Fibroblast of the aortic adventitia (primary cell): ENCODE results near the gene SUV39H2. TPM values are rescaled to one million over a fixed set of nuclear protein-coding genes. Genes with fewer than 3 reads are reported as not detected.
"Not testable (repeated sequence)": the region's sequence is repeated elsewhere in the genome, so short reads cannot be mapped to it uniquely, and the experiment has no call there.

Experiments used
- DNase-seq: peaks from one replicate; pipeline ENCODE4 v3.0.0-alpha.2; 2010; ENCODE audit warnings: low read depth
- H3K4me3 ChIP-seq: 2 replicates; pipeline ENCODE4 v1.5.1; 2011; ENCODE audit warnings: low read depth, mild to moderate bottlenecking, control low read depth, low read length, moderate library complexity
- CTCF ChIP-seq: IDR thresholded peaks from 2 replicates; pipeline ENCODE4 v1.5.1; 2011; ENCODE audit warnings: mild to moderate bottlenecking, low read length, control low read depth, inconsistent platforms; ENCODE audit not compliant: insufficient read depth
- total RNA-seq: library from RNA; depleted of rRNA; stranded (reverse); fragments of >200 nt; gene quantifications from 2 replicates; pipeline ENCODE4 v1.2.3, GENCODE V29; 2012; ENCODE audit warnings: low replicate concordance

Gene SUV39H2
- total RNA-seq, 1 donor, result 26.8 TPM

- no peak for DNase-seq
- no peak overlapping the region for H3K4me3 ChIP-seq
- TF ChIP-seq CTCF, result no peak
These were observed 23.2 kb upstream of the SUV39H2 start for GRCh38 chr10:14855453-14855852.

GRCh38 chr10:14858338-14858960 is 20.2 kb upstream of the SUV39H2 start:
- no peak overlapping the region for H3K4me3 ChIP-seq
- DNase-seq, result no peak
- no peak for TF ChIP-seq CTCF

GRCh38 chr10:14859043-14859442 is 19.6 kb upstream of the SUV39H2 start:
- H3K4me3 ChIP-seq, result no peak overlapping the region
- no peak for DNase-seq
- no peak for TF ChIP-seq CTCF

GRCh38 chr10:14859775-14860174 is 18.9 kb upstream of the SUV39H2 start:
- H3K4me3 ChIP-seq, result no peak overlapping the region
- no peak for TF ChIP-seq CTCF
- peak; percentile 18 for DNase-seq

GRCh38 chr10:14860791-14861190 is 17.9 kb upstream of the SUV39H2 start:
- no peak for TF ChIP-seq CTCF
- no peak overlapping the region for H3K4me3 ChIP-seq
- DNase-seq, result no peak

- DNase-seq, H3K4me3 ChIP-seq: not testable (repeated sequence)
These were observed 14.2 kb upstream of the SUV39H2 start for GRCh38 chr10:14864466-14864865.

- DNase-seq, H3K4me3 ChIP-seq: not testable (repeated sequence)
These were observed 13.8 kb upstream of the SUV39H2 start for GRCh38 chr10:14864871-14865270.

- no peak for TF ChIP-seq CTCF
- H3K4me3 ChIP-seq, result no peak overlapping the region
- DNase-seq, result peak; percentile 85
These were observed 5.4 kb upstream of the SUV39H2 start for GRCh38 chr10:14873090-14873760.
